GM19025 (cell line): ENCODE results near the gene FREM1.

Experiments used
- ATAC-seq: cut with Tn5 transposase; IDR thresholded peaks from one replicate; pipeline ENCODE4 v1.9.1; 2021; ENCODE audit warnings: mild to moderate bottlenecking, low read depth, moderate library complexity; ENCODE audit not compliant: unreplicated experiment

Gene FREM1

GRCh38 chr9:14775917-14776316 lies 134.3 kb downstream of the FREM1 start:
- ATAC-seq = no peak

- ATAC-seq = no peak
These were observed 139.6 kb downstream of the FREM1 start for GRCh38 chr9:14770592-14770991.

- ATAC-seq = no peak
These were observed 141.0 kb downstream of the FREM1 start for GRCh38 chr9:14769230-14769571.

- no peak for ATAC-seq
These were observed 141.6 kb downstream of the FREM1 start for GRCh38 chr9:14768405-14769229.

- ATAC-seq = no peak
These were observed 143.9 kb downstream of the FREM1 start for GRCh38 chr9:14766299-14766698.

GRCh38 chr9:14761584-14761983 lies 148.6 kb downstream of the FREM1 start:
- ATAC-seq = no peak

- no peak for ATAC-seq
These were observed 150.2 kb downstream of the FREM1 start for GRCh38 chr9:14760060-14760459.

GRCh38 chr9:14756291-14756690 lies 153.9 kb downstream of the FREM1 start:
- ATAC-seq = no peak

GRCh38 chr9:14752871-14753270 lies 157.4 kb downstream of the FREM1 start:
- no peak for ATAC-seq

GRCh38 chr9:14752271-14752670 lies 158.0 kb downstream of the FREM1 start:
- ATAC-seq = no peak

GRCh38 chr9:14750821-14751220 lies 159.4 kb downstream of the FREM1 start:
- no peak for ATAC-seq

GRCh38 chr9:14749741-14750211 lies 160.5 kb downstream of the FREM1 start:
- no peak for ATAC-seq

- no peak for ATAC-seq
These were observed 161.9 kb downstream of the FREM1 start for GRCh38 chr9:14748373-14748772.

- ATAC-seq = no peak
These were observed 163.1 kb downstream of the FREM1 start for GRCh38 chr9:14747111-14747510.

- no peak for ATAC-seq
These were observed 163.6 kb downstream of the FREM1 start for GRCh38 chr9:14746626-14747025.

- ATAC-seq = no peak
These were observed 165.5 kb downstream of the FREM1 start for GRCh38 chr9:14744768-14745167.

- peak; percentile 61 for ATAC-seq
These were observed 168.9 kb downstream of the FREM1 start for GRCh38 chr9:14741369-14741768.

GRCh38 chr9:14733133-14733532 lies 177.1 kb downstream of the FREM1 start:
- ATAC-seq = no peak

- ATAC-seq = no peak
These were observed 178.8 kb downstream of the FREM1 start for GRCh38 chr9:14731294-14731981.

- ATAC-seq = no peak
These were observed 179.7 kb downstream of the FREM1 start for GRCh38 chr9:14730461-14730898.

- ATAC-seq = no peak
These were observed 186.9 kb downstream of the FREM1 start for GRCh38 chr9:14723301-14723700.
